ENCODE measurements around the gene SRPK2. TPM values are rescaled to one million over a fixed set of nuclear protein-coding genes. Genes with fewer than 3 reads are reported as not detected.
"Not testable (repeated sequence)": the region's sequence is repeated elsewhere in the genome, so short reads cannot be mapped to it uniquely, and the experiment has no call there.

The SRPK2 gene
- total RNA-seq, 1 donor from 2014 or later: 54.1 TPM

DNA sequence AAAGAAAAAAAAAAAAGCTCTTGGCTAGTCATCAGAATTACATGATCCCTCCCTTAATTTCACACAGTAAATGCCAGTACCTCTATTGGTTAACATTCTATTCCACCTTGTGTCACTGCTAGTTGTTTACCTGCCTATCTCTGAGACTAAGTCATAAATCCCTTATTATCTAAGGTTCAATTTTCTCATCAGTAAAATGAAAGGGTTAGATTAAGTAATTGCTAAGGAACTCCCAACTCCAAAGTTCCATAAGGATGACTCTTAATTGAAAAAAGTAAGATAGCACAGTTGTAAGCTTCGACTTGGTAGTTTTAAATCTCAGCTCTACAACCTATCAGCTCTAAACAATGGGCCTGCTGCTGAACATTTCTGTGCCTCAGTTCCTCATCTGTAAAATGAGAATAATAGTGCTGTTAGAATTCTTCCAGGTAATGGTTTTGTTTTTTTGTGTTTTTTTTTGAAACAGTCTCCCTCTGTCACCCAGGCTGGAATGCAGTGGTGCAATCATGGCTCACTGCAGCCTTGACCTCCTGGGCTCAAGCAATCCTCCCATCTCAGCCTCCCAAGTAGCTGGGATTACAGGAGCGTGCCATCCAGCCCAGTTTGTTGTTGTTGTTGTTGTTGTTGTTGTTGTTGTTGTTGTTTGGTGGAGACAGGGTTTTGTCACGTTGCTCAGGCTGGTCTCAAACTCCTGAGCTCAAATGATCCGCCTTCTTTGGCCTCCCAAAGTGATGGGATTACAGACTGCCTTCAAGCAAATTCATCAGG is 35.6 kb downstream of the SRPK2 start:
- peaks cover 17% of the 10 kb centered on the region for H3K4me1 ChIP-seq
- no peak overlapping the region for H3K4me3 ChIP-seq
- H3K27ac ChIP-seq: no peak overlapping the region
- H3K9ac ChIP-seq: no peak overlapping the region
- H3K36me3 Mint-ChIP-seq: peaks cover 6% of the 10 kb centered on the region
- no peak overlapping the region for H3K4me2 ChIP-seq
- H2AFZ ChIP-seq (replicated peaks): no peak overlapping the region
- no peaks in the 10 kb centered on the region for H3K27me3 ChIP-seq
- peaks cover 88% of the 10 kb centered on the region for H3K79me2 ChIP-seq (ENCODE audit: low read depth)
- no peak overlapping the region for H3K27ac Mint-ChIP-seq
- H3K27me3 Mint-ChIP-seq (ENCODE audit: insufficient read depth, low read depth): peaks cover 2% of the 10 kb centered on the region
- peaks cover 65% of the 10 kb centered on the region for H4K20me1 ChIP-seq (ENCODE audit: low read depth)
- H3K4me1 Mint-ChIP-seq: peaks cover 29% of the 10 kb centered on the region
- no peaks in the 10 kb centered on the region for H3K9me3 ChIP-seq (ENCODE audit: low read depth)
- DNase-seq (ENCODE audit: low spot score): no peak
- no peaks in the 10 kb centered on the region for H3K36me3 ChIP-seq
- TF ChIP-seq, protein P1, sequence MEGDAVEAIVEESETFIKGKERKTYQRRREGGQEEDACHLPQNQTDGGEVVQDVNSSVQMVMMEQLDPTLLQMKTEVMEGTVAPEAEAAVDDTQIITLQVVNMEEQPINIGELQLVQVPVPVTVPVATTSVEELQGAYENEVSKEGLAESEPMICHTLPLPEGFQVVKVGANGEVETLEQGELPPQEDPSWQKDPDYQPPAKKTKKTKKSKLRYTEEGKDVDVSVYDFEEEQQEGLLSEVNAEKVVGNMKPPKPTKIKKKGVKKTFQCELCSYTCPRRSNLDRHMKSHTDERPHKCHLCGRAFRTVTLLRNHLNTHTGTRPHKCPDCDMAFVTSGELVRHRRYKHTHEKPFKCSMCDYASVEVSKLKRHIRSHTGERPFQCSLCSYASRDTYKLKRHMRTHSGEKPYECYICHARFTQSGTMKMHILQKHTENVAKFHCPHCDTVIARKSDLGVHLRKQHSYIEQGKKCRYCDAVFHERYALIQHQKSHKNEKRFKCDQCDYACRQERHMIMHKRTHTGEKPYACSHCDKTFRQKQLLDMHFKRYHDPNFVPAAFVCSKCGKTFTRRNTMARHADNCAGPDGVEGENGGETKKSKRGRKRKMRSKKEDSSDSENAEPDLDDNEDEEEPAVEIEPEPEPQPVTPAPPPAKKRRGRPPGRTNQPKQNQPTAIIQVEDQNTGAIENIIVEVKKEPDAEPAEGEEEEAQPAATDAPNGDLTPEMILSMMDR (IDR thresholded peaks at IDR 0.05): no peak
- TF ChIP-seq EZH2phosphoT487 (IDR thresholded peaks at IDR 0.05): no peak
- no peak overlapping the region for H3K4me3 Mint-ChIP-seq
- peaks cover under 1% of the 10 kb centered on the region for H3K9me3 Mint-ChIP-seq
- peaks cover 3% of the 10 kb centered on the region for H3F3A ChIP-seq (ENCODE audit: low read depth)

DNA sequence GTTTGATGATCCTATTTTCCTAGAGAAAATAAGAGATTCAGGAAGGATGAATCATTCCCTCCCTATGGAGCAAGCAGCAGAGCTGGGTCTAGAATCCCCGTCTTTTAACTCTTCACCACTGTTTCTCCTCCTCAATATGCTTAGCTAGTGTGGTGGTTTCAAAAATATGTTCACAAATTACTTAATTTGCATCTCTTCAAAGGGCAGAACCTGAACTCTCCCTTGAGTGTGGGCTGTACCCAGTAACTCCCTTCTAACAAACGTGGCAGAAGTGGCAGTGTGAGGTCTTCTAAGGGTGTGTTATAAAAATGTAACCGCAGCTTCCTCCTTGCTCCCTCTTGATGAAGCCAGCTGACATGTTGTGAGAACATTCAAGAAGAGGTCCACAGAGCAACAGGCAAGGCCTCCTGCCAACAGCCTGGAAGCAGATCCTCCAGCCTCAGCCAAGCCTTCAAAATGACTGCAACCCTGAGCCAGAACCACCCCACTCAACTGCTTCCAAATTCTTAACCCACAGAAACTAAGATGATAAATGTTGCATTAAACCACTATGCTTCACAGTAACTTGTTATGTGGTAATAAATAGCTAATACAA is 36.6 kb downstream of the SRPK2 start:
- Histone ChIP-seq H3K36me3 (no peaks in the 10 kb centered on the region), H3K79me2 (ENCODE audit: low read depth) (peaks cover 88% of the 10 kb centered on the region)

DNA sequence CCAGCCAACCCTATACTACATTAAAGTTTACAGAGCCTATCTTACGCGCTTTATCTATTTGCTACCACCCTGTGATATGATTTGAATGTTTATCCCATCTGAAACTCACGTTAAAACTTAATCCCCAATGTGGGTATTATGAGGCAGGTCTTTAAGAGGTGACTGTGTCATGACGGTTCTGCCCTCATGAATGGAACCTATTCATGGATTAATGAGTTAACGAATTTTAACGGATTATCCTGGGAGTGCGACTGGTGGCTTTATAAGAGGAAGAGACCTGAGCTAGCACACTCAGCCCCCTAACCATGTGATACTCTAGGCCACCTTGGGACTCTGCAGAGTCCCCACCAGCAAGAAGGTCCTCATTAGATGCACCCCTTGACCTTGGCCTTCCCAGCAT is 37.8 kb downstream of the SRPK2 start:
- H3K27ac Mint-ChIP-seq: no peak overlapping the region

More for the DNA sequence above, 36.6 kb downstream of the SRPK2 start:
- Histone ChIP-seq H4K20me1 (ENCODE audit: low read depth) (peaks cover 66% of the 10 kb centered on the region), H3K4me1 (peaks cover 17% of the 10 kb centered on the region), H3F3A (ENCODE audit: low read depth) (no peaks in the 10 kb centered on the region), H3K9ac (no peak overlapping the region), H2AFZ (replicated peaks) (no peak overlapping the region), H3K9me3 (ENCODE audit: low read depth) (no peaks in the 10 kb centered on the region), H3K27ac (no peak overlapping the region), H3K4me3 (no peak overlapping the region), H3K27me3 (no peaks in the 10 kb centered on the region), H3K4me2 (no peak overlapping the region)
- peaks cover 5% of the 10 kb centered on the region for H3K36me3 Mint-ChIP-seq
- no peaks in the 10 kb centered on the region for H3K9me3 Mint-ChIP-seq
- peaks cover 29% of the 10 kb centered on the region for H3K4me1 Mint-ChIP-seq
- peaks cover 2% of the 10 kb centered on the region for H3K27me3 Mint-ChIP-seq (ENCODE audit: insufficient read depth, low read depth)
- H3K27ac Mint-ChIP-seq: peak overlapping the region; percentile 88
- TF ChIP-seq EZH2phosphoT487 (IDR thresholded peaks at IDR 0.05) (no peak), EZH2 (IDR thresholded peaks at IDR 0.05) (no peak)
- TF ChIP-seq, protein P1 (IDR thresholded peaks at IDR 0.05): no peak
- DNase-seq (ENCODE audit: low spot score): no peak
- no peak overlapping the region for H3K4me3 Mint-ChIP-seq

DNA sequence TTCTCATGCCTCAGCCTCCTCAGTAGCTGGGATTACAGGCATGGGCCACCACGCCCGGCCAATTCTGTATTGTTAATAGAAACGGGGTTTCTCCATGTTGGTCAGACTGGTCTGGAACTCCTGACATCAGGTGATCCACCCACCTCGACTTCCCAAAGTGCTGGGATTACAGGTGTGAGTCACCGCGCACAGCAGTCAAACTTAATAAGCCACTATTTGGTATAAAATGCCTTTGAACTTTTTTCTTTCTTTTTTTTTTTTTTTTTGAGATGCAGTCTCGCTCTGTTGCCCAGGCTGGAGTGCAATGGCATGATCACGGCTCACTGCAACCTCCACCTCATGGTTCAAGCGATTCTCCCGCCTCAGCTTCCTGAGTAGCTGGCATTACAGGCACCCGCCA is 40.5 kb downstream of the SRPK2 start:
- H3K9me3 ChIP-seq (ENCODE audit: low read depth); H3K4me3 Mint-ChIP-seq; H3K27me3 ChIP-seq; H3K36me3 ChIP-seq; H3K4me1 ChIP-seq; H3F3A ChIP-seq (ENCODE audit: low read depth); H2AFZ ChIP-seq (replicated peaks); DNase-seq (ENCODE audit: low spot score); H3K9me3 Mint-ChIP-seq; H3K4me3 ChIP-seq; H3K4me2 ChIP-seq; H3K27ac ChIP-seq; H3K36me3 Mint-ChIP-seq; H3K9ac ChIP-seq; H3K27me3 Mint-ChIP-seq (ENCODE audit: insufficient read depth, low read depth); H3K27ac Mint-ChIP-seq: not testable (repeated sequence)
- Histone ChIP-seq H4K20me1 (ENCODE audit: low read depth) (peaks cover 68% of the 10 kb centered on the region), H3K79me2 (ENCODE audit: low read depth) (peaks cover 86% of the 10 kb centered on the region)
- H3K4me1 Mint-ChIP-seq: peaks cover 16% of the 10 kb centered on the region

More for the DNA sequence above, 37.8 kb downstream of the SRPK2 start:
- peaks cover 86% of the 10 kb centered on the region for H3K79me2 ChIP-seq (ENCODE audit: low read depth)
- Mint-ChIP-seq H3K27me3 (ENCODE audit: insufficient read depth, low read depth) (peaks cover 2% of the 10 kb centered on the region), H3K4me1 (peaks cover 31% of the 10 kb centered on the region), H3K9me3 (no peaks in the 10 kb centered on the region), H3K36me3 (peaks cover 5% of the 10 kb centered on the region), H3K4me3 (no peak overlapping the region)
- H3K36me3 ChIP-seq: no peaks in the 10 kb centered on the region
- no peak for TF ChIP-seq EZH2phosphoT487 (IDR thresholded peaks at IDR 0.05)
- TF ChIP-seq, protein P1 (IDR thresholded peaks at IDR 0.05): no peak
- no peak for TF ChIP-seq EZH2 (IDR thresholded peaks at IDR 0.05)
- no peaks in the 10 kb centered on the region for H3F3A ChIP-seq (ENCODE audit: low read depth)
- H3K4me2 ChIP-seq: no peak overlapping the region
- peaks cover 69% of the 10 kb centered on the region for H4K20me1 ChIP-seq (ENCODE audit: low read depth)
- no peak overlapping the region for H3K27ac ChIP-seq
- H3K4me3 ChIP-seq: no peak overlapping the region
- no peaks in the 10 kb centered on the region for H3K27me3 ChIP-seq
- H3K9me3 ChIP-seq (ENCODE audit: low read depth): no peaks in the 10 kb centered on the region
- no peak overlapping the region for H2AFZ ChIP-seq (replicated peaks)
- H3K4me1 ChIP-seq: peaks cover 10% of the 10 kb centered on the region
- DNase-seq (ENCODE audit: low spot score): no peak
- no peak overlapping the region for H3K9ac ChIP-seq

All from neural progenitor cell (in vitro differentiated cells).